DLD1 (cell line): ENCODE measurements around the gene SELENOK.
"Not testable (repeated sequence)": the region's sequence is repeated elsewhere in the genome, so short reads cannot be mapped to it uniquely, and the experiment has no call there.

Source experiments
- in situ Hi-C: cut with HindIII; loops from 2 replicates; pipeline ENCODE4 v1.10.0; 2017; ENCODE audit warnings: low sequenced_read_pairs

Gene SELENOK

DNA sequence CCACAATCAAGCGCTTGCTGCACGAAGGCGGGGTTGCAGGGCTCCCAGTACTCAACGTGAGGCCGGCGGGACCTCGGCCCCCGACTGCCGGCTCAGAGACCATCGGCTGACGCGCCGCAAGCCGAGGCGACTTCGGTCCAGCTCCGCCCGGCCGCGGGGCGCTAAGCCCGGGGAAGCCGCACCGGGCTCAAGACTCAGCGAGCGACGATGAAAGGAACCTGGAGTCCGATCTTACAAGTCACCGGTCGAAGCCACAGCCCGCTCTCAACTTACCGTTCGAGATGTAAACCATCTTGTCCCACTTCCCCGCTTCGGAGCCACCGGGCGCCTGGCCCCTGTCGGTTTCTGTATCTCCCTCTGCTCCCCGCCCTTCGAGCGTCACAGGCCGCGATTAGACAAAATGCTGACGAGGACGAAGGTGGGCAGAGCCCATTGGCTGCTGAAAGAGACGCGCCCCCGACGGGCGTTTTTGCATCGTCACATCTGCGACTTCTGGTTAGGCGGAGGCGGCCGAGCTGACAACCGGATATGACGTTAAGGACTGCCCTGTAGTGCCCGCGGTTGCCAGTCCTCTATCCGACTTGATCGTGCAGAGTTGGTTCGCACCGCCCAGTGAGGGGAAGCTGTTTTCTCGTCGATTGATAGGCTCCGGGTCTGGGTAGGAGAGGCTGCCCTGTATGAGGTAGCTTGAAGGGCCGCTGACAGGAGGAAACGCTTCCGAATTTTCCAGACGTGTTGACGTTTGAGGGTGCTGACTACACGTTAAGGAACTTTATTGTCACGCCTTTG, at the start of gene SELENOK:
Gene SELENOK, minus strand, starts transcription at position 363 of the 789 bp plus-strand sequence.
- in situ Hi-C loops, result no loop called here

GRCh38 chr3:53941184-53941583, 49.5 kb upstream of the SELENOK start:
- in situ Hi-C loops, result no loop called here

DNA sequence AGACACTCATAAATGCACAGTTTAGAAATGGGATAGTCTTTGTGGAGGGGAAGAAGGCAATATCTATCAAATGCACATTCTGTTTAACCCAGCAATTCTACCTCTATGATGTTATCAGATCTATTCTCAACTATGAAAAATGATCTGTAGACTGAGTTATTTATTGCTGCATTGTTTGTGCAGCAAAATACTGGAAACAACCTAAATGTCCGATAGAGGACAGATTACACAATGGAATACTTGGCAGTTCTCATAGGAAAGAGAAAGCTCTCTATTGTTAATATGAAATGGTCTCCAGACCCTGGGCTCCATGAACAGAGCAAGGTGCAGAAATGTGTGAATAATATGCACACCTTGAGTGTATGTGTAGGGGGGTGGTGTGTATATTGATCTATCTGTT, 49.0 kb upstream of the SELENOK start:
- in situ Hi-C loops, result no loop called here

- in situ Hi-C loops, result no loop called here
These were observed 48.2 kb upstream of the SELENOK start for GRCh38 chr3:53939813-53940212.

GRCh38 chr3:53939086-53939582, 47.5 kb upstream of the SELENOK start:
- in situ Hi-C loops, result no loop called here

- in situ Hi-C loops, result no loop called here
These were observed 47.0 kb upstream of the SELENOK start for GRCh38 chr3:53938645-53939044.

GRCh38 chr3:53936347-53936746, 44.7 kb upstream of the SELENOK start:
- in situ Hi-C loops, result no loop called here

DNA sequence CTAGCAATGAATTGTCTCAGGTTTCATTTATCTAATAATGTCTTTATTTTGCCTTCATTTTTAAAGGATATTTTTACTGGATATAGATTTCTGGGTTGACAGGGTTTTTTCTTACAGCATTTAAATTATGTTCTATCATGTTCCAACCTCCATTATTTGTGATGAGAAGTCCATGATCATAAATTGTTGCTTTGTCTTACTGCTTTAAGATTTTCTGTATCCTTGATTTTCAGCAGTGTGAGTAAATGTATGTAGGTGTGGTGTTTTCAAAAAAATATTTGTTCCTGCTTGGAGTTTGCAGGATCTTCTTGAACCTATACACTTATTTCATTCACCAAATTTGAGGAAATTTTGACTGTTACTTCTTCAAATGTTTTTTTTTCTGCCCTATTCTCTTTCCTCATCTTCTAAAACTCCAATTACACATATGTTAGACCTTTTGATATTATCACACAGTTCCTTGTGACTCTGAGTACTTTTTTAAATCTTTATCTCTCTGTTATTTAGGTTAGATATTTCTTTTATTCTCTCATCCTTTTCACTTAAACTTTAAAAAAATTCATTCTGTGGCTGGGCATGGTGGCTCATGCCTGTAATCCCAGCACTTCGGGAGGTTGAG, 43.7 kb upstream of the SELENOK start:
- in situ Hi-C loops, result no loop called here

DNA sequence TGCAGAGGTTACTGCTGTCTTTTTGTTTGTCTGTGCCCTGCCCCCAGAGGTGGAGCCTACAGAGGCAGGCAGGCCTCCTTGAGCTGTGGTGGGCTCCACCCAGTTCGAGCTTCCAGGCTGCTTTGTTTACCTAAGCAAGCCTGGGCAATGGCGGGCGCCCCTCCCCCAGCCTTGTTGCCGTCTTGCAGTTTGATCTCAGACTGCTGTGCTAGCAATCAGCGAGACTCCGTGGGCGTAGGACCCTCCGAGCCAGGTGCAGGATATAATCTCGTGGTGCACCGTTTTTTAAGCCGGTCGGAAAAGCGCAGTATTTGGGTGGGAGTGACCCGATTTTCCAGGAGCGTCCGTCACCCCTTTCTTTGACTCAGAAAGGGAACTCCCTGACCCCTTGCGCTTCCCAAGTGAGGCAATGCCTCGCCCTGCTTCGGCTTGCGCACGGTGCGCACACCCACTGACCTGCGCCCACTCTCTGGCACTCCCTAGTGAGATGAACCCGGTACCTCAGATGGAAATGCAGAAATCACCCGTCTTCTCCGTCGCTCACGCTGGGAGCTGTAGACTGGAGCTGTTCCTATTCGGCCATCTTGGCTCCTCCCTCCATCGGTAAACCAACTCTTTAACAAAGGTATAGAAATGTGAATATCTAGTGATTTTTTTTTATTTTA, 35.7 kb upstream of the SELENOK start:
- in situ Hi-C loops, result not testable (repeated sequence)

GRCh38 chr3:53921296-53921695, 29.6 kb upstream of the SELENOK start:
- in situ Hi-C loops, result no loop called here

DNA sequence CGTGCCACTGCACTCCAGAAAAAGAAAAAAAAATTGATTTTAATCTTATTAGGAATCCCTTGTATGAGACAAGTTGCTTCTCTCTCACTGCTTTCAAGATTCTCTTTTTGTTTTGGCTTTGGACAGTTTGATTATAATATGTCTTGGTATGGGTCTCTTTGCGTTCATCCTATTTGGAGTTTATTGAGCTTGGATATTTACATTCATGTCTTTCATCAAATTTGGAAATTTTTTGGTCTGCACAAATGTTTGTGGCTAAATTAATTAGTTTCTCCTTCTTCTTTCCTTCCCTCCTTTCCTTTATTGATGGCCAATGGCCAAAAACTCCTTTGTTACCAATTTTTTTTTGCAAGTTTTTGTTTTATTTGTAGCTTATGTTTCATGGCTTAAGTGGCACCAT, 28.1 kb upstream of the SELENOK start:
- in situ Hi-C loops, result no loop called here

GRCh38 chr3:53913401-53913800, 21.7 kb upstream of the SELENOK start:
- in situ Hi-C loops, result no loop called here

- in situ Hi-C loops, result no loop called here
These were observed 11.1 kb upstream of the SELENOK start for GRCh38 chr3:53902711-53903110.

- in situ Hi-C loops, result no loop called here
These were observed 10.4 kb upstream of the SELENOK start for GRCh38 chr3:53902067-53902466.

DNA sequence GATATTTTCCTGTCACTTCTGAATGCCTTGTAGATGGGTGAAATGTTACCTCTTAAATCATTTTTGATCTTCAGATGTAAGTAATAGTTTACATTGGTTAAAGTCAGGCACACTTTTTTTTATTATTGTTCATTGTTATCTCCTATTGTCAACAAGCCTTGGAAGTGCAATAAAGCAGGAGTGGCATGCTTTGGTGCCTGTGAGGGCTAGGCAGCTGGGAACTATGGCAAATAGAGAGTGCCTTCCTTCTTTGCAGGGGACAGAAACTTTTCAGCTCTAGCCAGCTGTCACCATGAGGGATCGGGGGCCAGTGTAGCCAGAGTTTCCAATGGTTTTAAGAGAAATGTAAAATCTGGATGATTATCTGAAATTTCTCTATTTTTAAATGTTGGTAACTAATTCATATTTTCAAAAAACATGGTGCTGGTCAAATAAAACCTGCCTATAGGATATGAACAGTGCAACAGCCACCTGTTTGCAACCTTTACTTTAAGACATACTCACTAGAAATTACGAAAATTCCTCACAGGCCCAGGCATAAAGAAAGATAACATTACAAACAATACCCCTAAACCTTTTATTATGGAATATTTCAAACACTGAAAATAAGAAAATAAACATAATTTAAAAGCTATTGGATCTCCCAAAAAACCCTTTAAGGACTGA, 9.1 kb upstream of the SELENOK start:
- in situ Hi-C loops, result no loop called here

DNA sequence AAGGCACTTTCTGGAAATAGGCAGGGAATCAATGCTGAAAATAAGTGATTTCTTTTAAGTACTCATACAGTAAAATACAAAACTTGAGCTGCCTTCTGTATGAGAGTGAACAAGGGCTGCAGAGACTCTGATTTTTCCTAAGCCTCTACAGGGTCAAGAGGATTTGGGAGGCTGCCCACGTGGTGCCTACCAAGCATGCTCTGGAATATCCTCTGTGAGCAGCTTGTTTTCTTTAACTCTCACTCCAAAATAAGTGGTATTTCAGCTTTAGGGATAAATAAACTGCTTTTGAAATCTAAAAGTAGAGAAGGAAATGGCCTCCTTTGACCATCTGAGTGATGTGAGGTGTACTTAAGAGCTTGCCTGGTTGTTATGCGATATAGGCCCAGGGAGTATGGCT, 8.1 kb upstream of the SELENOK start:
- in situ Hi-C loops, result no loop called here

GRCh38 chr3:53892286-53892637, 603 bp upstream of the SELENOK start:
- in situ Hi-C loops, result no loop called here

DNA sequence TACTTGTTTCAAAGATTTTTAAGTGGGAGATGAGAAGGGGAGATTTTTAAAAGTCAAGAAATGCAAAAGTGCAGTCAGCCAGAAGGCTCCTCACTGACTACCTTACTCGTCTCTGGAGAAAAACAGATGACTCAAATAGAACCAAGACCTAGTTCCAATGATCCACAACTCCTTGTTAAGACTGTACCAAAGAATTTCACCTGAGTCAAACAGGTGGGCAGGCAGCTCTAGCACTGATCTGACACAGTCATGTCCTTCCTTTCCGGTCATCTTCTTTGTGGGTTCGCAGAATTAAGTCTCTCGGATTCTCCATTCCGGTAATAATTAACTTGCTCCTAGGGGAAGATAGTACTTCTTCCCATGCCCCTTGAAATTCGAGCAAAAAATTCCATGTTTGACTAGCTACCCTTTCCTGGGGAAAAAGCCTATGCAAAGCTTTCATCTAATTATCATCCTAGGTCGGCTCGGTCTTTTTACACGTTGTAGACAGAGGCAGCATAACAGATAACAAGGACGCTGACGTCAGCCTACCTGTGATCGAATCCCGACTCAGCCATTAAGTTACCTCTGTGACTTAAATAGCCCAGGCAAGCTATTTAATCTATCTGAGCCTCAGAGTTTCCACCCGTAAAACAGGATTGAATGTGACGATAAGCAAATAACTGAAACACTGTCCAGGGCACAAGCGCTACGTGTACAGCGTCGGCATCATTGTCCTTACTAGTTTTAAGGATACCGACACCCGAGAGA, 758 bp downstream of the SELENOK start:
- in situ Hi-C loops, result no loop called here

DNA sequence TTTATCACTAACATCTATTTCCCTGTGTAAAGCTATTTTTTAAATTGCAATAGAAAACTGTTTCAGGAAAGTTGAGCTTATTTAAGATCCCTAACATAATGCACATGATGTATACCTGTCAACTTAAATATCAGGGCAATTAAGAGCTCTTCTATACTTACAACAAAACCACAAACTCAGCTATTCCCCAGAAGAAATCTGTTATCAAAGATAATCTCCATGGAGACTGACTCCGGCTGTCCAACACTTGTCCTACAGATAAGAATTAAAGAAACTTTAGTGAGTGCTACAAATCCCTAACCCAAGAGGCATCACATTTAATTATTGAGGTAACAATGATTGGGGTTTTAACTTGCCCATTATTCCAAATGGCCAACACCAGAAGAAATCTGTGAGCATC, 3.4 kb downstream of the SELENOK start:
- in situ Hi-C loops, result no loop called here

DNA sequence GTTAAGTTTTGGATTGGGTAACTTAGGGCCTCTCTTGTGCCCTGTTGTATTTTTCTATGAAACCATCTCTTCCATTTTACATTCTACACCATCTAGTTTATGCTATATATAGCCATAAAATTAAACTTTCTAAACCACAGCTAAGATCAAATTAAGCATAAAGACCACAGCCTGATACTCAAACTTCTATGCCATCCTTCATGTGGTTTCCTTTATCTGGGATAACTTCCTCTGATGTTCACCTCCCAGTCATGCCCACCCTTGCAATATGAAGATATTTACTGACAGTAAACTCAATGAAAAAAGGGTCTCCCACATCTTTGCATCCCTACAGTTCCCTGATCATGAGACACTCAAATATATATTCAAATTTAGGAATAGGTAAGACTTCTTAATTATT, 4.2 kb downstream of the SELENOK start:
- in situ Hi-C loops, result no loop called here

DNA sequence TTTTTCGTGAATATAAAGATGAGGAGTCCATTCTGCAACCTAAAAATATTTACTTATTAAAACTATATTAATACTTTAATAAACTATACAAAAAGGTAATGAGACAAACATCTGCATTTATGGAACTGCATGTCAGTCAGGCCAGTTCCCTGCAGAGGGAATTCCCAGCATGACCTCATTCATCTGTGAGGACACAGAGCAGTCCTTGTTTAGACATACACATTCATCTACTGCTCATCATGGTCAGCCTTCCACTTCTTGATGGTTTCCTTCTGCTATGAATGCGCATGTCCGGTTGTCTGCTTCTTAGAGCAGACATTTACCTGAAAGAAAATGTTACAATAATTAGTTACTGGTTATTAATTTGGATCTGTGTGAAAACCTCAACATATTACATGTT, 6.4 kb downstream of the SELENOK start:
- in situ Hi-C loops, result no loop called here
